Measurements from ENCODE around the gene ANKRD13D.
A peak's percentile ranks its signal among the peaks of the same experiment; 100 is the strongest.
"Not testable (repeated sequence)": the region's sequence is repeated elsewhere in the genome, so short reads cannot be mapped to it uniquely, and the experiment has no call there.

ANKRD13D gene

DNA sequence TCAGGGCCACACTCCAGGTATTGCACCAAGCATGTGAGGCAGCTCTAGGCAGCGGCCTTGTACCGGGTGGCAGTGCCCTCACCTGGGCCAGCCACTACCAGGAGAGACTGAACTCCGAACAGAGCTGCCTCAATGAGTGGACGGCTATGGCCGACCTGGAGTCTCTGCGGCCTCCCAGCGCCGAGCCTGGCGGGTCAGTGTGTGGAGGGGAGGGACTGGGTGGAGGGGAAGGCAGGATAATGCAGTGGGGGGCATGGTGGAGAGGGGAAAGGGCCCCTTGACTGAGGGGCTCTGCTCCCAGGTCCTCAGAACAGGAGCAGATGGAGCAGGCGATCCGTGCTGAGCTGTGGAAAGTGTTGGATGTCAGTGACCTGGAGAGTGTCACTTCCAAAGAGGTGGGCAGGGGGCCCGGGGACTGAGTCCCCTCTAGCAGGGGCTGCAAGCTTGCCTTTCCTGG is 18.5 kb downstream of the ANKRD13D start:
- no peak for DNase-seq

DNA sequence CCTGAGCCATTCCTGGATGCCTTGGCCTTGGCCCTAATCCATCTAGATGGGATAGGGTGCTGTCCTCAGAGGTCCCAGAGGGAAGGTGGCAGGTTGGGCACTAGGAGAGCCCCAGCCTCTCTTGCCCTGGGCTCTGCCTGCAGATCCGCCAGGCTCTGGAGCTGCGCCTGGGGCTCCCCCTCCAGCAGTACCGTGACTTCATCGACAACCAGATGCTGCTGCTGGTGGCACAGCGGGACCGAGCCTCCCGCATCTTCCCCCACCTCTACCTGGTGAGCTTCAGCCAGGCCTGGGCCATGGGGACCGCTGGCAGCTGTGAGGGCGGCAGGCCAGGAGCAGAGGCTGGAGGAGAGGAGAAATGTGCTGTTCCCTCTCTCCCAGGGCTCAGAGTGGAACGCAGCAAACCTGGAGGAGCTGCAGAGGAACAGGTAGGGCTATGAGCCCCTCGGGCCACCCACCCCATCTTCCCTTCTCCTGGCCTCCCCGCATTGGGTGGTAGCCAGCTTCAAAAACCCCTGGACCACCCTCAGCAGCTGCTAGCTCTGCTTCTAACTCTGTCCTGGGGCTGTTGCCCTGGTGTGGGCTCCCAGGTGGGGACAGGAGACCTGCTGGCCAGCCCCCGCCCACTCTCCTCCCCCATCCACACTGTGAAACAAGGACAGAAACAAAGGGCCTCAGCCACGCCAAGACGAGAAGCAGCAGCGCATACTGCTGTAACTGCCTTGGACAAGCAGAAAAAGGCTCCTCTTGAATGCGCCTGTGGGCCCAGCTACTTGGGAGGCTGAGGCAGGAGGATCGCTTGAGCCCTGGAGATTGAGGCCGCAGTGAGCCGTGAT is 19.1 kb downstream of the ANKRD13D start:
- DNase-seq: no peak

GRCh38 chr11:67309166-67309565 is 20.1 kb downstream of the ANKRD13D start:
- no peak for DNase-seq

- DNase-seq: no peak
Observed at GRCh38 chr11:67309661-67310061, 20.6 kb downstream of the ANKRD13D start.

DNA sequence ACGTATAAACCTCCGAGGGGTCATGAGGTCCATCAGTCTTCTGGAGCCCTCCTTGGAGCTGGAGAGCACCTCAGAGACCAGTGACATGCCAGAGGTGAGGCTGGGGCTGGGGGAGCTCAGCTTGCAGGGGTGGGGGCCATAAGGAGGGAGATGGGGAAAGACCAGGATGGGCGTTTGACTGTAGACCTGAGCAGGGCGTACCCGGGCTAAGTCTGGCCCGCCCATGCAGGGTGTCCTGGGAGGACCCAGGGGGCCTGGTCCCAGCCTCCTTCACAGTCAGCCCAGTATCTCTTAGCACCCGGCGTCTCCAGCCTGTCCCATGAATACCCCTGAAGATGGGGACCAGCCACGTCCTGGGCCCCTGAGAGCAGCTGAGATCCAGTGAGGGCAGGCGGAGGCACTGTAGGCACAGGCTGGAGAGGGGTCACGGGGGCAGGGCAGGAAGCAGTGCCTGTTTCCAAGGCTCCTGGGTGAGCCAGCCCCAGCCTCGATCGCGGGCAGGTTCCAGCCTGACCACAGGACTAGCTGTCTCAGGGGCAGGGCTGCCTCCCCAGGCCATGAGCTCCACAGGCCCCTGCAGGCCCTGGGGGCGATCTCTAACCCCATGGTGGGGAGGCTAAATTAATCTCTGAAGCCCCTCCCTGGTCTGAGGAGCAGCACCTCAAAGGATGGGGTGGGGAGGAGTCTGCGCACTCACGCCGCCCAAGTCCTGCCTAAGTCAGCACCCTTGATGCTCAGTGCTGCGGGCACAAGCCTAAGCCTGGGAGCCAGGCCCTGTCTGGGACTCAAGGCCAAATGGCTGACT is 21.3 kb downstream of the ANKRD13D start:
- DNase-seq: no peak

GRCh38 chr11:67311051-67311555 is 22.0 kb downstream of the ANKRD13D start:
- DNase-seq: no peak

DNA sequence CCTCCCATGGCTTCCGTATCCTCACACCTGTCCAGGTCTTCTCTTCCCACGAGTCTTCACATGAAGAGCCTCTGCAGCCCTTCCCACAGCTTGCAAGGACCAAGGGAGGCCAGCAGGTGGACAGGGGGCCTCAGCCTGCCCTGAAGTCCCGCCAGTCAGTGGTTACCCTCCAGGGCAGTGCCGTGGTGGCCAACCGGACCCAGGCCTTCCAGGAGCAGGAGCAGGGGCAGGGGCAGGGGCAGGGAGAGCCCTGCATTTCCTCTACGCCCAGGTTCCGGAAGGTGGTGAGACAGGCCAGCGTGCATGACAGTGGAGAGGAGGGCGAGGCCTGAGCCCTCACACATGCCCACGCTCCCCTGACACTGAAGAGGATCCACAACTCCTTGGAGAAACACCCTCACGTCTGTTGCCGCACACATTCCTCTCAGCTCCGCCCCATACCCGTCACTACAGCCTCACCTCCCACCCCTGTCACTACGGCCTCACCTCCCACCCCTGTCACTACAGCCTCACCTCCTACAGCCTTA is 22.5 kb downstream of the ANKRD13D start:
- DNase-seq: no peak

DNA sequence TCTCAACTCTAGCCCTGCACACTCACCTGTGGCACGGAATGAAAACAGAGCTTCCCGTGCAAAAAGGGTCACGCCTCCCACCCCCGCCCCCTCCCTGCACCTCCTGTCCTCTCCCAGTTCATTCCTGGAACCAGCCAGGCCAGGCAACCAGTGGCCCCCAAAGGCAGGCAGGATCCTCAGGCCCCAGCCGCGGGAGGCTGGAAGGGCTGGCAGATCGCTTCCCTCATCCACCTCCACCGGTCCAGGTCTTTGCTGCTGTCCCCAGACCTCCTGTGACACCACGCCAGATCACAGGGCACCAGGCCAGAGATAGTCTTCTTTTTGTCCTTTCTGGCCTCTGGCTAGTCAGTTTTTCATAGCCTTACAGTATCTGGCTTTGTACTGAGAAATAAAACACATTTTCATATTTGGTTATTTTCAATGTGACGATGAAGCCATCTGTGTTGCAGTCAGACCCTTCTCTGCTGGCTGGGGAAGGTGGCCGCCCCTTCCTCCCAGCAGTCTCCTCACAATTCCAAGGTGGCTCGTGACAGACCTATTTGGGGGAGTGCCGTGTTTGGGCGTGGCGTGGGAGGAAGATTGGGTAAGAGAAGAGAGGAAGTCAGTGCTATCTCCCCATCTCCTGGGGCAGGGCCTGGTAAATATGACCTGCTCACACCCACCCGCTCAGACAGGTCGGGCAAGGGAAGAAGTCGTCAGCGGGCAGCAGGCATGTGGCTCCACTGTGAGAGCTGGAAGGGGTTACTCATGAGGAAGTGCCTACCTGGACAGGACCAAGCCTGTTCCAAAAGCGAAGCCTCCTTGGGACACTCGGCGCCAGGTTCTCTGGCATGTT is 23.3 kb downstream of the ANKRD13D start:
- no peak for DNase-seq

DNA sequence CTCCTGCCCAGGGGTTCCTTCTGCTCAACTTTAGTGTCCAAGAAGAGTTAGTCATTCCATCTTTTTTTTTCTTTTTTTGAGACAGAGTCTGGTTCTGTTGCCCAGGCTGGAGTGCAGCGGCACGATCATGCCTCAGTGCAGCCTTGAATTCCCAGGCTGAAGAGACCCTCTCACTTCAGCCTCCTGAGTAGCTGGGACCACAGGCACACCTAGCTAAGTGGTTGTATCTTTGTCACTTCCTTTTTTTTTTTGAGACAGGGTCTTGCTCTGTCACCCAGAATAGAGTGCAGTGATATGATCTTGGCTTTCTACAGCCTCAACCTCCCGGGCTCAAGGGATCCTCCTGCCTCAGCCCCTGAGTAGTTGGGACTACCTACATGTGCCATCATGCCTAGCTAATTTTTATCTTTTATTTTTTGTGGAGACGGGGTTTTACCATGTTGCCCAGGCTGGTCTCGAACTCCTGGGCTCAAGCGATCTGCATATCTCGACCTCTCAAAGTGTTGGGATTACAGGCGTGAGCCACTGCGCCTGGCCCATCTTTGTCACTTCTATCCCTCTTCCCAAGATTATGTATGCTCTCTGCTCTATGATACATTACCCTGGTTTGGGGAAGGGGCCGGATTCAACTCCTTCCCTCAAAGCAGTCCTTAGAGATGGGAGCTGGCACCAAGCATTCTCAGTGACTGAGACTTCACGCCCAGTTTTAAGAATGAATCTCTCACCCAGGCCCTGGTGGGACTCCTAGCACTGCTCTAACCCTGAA is 24.2 kb downstream of the ANKRD13D start:
- no peak for DNase-seq

GRCh38 chr11:67314218-67314617 is 25.1 kb downstream of the ANKRD13D start:
- DNase-seq: no peak

GRCh38 chr11:67315325-67315909 is 26.3 kb downstream of the ANKRD13D start:
- no peak for DNase-seq

GRCh38 chr11:67316882-67317204 is 27.7 kb downstream of the ANKRD13D start:
- DNase-seq: no peak

GRCh38 chr11:67317205-67317887 is 28.2 kb downstream of the ANKRD13D start:
- peak; percentile 99 for DNase-seq

DNA sequence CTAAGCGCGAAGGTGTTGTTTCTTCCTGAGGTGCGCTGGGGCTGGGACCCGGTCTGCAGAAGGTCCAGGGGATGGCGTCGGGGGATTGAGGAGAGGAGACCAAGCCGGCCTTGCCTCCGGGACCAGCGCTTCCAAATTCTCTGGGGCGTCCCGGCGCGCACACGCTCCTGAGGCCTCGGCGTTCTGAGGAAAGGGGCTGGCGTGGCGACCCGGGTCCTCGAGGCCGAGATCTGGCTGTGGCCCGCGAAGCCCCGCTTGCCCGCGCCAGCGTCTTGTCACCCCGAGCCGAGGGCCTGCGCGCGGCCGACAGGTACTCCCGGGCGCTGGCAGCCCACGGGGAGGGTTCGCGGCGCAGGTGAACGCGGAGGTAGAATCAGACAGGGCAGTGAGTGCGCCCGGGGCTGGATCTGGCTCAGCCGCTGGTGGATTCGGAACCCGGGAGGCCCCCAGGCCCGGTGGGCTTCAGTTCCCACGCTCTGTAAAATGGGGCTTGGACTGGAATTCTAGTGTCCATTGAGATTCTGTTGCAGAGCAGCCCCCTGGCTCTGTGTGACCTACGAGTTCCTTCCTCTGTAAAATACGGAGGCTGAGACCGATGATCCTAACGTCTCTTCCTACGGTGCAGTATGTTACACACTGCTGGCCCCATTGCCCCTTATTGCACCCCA is 28.9 kb downstream of the ANKRD13D start:
- DNase-seq: peak; percentile 83

- DNase-seq: not testable (repeated sequence)
Observed at GRCh38 chr11:67318876-67319275, 29.8 kb downstream of the ANKRD13D start.

DNA sequence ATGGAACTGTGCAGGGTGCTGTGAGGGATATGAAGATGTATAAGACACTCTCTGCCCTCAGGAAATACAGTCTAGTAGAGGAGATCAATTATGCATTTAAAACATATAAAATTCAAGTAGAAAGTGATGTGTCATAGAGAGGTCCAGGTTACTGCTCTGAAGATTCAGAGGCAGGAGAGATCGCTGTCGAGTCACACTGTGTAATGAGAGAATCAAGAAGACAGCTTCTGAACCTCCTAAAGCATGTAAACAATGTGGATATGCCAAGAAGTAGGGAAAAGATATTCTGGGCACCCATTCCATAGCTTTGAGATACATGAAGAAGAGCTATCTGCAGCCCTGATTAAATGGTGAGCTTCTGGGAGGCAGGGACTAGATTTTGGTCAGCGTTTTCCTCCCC is 30.9 kb downstream of the ANKRD13D start:
- no peak for DNase-seq

GRCh38 chr11:67320691-67321090 is 31.6 kb downstream of the ANKRD13D start:
- no peak for DNase-seq

GRCh38 chr11:67321313-67321871 is 32.3 kb downstream of the ANKRD13D start:
- DNase-seq: no peak

GRCh38 chr11:67322049-67322448 is 32.9 kb downstream of the ANKRD13D start:
- DNase-seq: no peak

DNA sequence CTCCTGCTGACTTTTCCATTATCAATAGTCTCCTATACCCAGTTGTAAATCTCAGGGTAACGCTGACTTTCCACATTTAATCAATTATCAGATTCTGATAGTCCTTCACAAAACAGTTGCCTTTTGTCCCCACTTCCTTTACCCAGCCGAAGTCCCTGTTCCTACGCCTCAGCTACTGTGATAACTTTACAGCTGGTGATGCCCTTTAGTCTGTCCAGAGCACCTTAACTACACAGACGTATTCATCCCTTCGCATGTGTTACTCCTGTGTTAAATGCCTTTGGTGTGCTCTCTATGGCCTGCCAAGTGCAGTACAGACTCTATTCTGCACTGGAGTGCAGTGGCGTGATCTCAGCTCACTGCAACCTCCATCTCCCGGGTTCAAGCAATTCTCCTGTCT is 34.4 kb downstream of the ANKRD13D start:
- DNase-seq: no peak
